ENCODE results near the gene IGSF22.
"Not testable (repeated sequence)": the region's sequence is repeated elsewhere in the genome, so short reads cannot be mapped to it uniquely, and the experiment has no call there.

IGSF22 gene

DNA sequence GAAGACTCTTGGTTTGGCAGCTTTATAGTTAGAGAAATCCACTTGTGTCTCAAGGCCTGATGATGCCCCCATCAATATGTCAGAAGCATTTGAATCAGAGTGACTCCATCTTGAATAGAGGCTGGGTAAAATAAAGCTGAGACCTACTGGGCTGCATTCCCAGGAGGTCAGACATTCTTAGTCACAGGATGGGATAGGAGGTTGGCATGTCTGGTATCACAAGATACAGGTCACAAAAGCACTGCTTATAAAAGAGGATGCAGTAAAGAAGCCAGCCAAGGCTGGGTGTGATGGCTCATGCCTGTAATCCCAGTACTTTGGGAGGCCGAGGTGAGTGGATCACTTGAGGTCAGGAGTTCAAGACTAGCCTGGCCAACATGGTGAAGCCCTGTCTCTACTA lies 44.0 kb downstream of the IGSF22 start:
- DNase-seq (ENCODE audit: low read depth); H3K27me3 ChIP-seq (replicated peaks; ENCODE audit: control insufficient read depth, insufficient read depth, low read length); H3K4me1 ChIP-seq (ENCODE audit: control insufficient read depth, insufficient read depth, low read length); H3K36me3 ChIP-seq (ENCODE audit: control insufficient read depth, insufficient read depth, low read length, severe bottlenecking); H3K9ac ChIP-seq (ENCODE audit: low read length); H3K4me3 ChIP-seq (ENCODE audit: low read length); H3K9me3 ChIP-seq (ENCODE audit: control insufficient read depth, low read length): not testable (repeated sequence)

DNA sequence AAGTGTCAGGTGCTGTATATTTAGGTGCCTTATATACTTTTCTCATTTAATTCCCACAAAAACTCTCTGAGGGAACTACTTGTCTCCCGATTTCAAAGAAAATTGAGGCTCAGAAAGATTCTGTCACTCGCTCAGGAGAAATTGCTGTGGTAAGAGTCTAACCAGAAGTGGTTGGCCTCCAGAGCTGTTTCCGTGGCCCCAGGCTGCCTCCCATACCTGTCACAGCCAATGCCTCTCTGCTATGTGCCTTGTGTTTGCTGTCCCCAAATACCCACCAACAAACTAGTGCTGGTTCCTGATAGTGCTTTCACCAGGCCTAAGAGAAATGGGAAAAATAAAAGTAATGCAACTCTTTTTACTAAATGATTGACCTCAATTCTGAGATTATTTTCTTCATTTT lies 48.4 kb downstream of the IGSF22 start:
- H3K4me3 ChIP-seq (ENCODE audit: low read length) = no peak overlapping the region
- no peak for DNase-seq (ENCODE audit: low read depth)
- H3K9me3 ChIP-seq (ENCODE audit: control insufficient read depth, low read length) = no peaks in the 10 kb centered on the region
- no peaks in the 10 kb centered on the region for H3K27me3 ChIP-seq (replicated peaks; ENCODE audit: control insufficient read depth, insufficient read depth, low read length)
- no peak overlapping the region for H3K9ac ChIP-seq (ENCODE audit: low read length)
- no peaks in the 10 kb centered on the region for H3K4me1 ChIP-seq (ENCODE audit: control insufficient read depth, insufficient read depth, low read length)
- H3K36me3 ChIP-seq (ENCODE audit: control insufficient read depth, insufficient read depth, low read length, severe bottlenecking) = no peaks in the 10 kb centered on the region

DNA sequence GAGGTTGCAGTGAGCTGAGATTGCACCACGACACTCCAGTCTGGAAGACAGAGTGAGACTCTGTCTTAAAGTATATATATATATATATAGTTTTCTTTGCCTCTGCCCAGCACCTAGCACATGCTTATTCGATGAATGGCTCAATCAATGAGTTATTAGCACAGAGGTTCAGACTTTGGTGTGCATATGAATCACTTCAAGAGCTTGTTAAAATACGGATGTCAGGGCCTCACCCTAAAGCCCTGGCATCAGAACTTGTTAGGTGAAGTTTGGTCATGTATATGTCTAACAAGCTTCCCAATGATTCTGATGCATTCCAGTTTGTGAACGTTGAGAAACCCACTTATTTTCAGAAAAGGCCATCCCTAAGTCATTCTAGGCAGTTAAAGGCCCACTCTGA lies 49.2 kb downstream of the IGSF22 start:
- no peak overlapping the region for H3K9ac ChIP-seq (ENCODE audit: low read length)
- no peaks in the 10 kb centered on the region for H3K27me3 ChIP-seq (replicated peaks; ENCODE audit: control insufficient read depth, insufficient read depth, low read length)
- DNase-seq (ENCODE audit: low read depth) = no peak
- H3K9me3 ChIP-seq (ENCODE audit: control insufficient read depth, low read length) = no peaks in the 10 kb centered on the region
- H3K36me3 ChIP-seq (ENCODE audit: control insufficient read depth, insufficient read depth, low read length, severe bottlenecking) = no peaks in the 10 kb centered on the region
- no peak overlapping the region for H3K4me3 ChIP-seq (ENCODE audit: low read length)
- no peaks in the 10 kb centered on the region for H3K4me1 ChIP-seq (ENCODE audit: control insufficient read depth, insufficient read depth, low read length)

DNA sequence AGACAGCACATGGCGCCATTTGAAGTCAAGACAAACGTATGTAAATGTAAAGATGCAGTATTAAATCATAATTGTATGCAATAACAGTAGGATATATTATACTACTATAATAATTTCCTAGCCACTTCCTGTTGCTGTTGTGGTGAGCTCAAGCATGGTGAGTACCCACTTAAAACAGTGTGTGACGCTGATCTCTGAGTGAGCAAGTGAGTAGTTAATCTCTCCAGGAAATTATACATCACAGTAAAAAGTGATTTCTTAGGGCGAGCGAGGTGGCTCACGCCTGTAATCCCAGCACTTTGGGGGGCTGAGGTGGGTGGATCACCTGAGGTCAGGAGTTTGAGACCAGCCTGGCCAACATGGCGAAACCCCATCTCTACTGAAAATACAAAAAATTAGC lies 53.8 kb downstream of the IGSF22 start:
- not testable (repeated sequence) for H3K9me3 ChIP-seq (ENCODE audit: control insufficient read depth, low read length); H3K27me3 ChIP-seq (replicated peaks; ENCODE audit: control insufficient read depth, insufficient read depth, low read length); H3K9ac ChIP-seq (ENCODE audit: low read length); H3K36me3 ChIP-seq (ENCODE audit: control insufficient read depth, insufficient read depth, low read length, severe bottlenecking); H3K4me1 ChIP-seq (ENCODE audit: control insufficient read depth, insufficient read depth, low read length); H3K4me3 ChIP-seq (ENCODE audit: low read length); DNase-seq (ENCODE audit: low read depth)

DNA sequence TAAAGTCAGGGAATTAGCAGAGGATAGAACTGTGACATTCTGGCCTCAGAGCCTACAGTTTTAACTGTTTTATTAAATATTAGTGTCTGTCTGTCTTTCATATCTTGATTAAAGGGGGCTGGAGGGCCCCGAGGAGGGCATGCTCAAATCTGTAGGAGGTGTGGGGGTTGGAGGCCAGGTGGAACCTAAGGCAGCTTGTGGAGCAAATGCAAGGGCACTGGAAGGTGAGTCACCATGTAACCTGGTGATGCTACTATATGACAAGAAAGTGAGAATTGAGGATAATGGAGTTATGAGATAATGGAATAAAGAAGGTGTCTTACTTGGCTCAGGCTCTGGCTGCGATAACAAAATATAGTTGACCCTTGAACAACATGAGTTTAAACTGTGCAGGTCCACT lies 54.7 kb downstream of the IGSF22 start:
- no peak for DNase-seq (ENCODE audit: low read depth)
- Histone ChIP-seq H3K27me3 (replicated peaks; ENCODE audit: control insufficient read depth, insufficient read depth, low read length) (no peaks in the 10 kb centered on the region), H3K4me3 (ENCODE audit: low read length) (no peak overlapping the region), H3K9me3 (ENCODE audit: control insufficient read depth, low read length) (no peaks in the 10 kb centered on the region), H3K36me3 (ENCODE audit: control insufficient read depth, insufficient read depth, low read length, severe bottlenecking) (no peaks in the 10 kb centered on the region), H3K9ac (ENCODE audit: low read length) (no peak overlapping the region), H3K4me1 (ENCODE audit: control insufficient read depth, insufficient read depth, low read length) (no peaks in the 10 kb centered on the region)

DNA sequence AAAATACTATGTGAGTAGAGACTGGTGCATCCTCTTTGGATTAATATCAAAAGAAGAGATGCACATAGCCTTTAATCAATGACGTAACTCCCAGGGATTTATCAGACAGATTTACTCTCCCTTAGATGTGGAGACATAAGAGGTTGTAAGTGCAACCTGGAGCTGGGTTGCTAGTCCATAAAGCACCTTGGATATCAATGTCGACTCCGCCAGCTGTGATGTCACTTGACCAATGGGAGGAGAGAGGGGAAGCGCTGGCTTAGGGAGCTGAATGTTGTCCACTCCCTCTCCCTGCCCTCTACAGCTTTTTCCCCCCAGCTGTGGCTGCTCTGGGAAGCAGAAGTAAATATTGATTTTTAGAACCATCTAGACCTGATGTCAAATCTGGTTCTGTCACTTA lies 56.3 kb downstream of the IGSF22 start:
- H3K4me1 ChIP-seq (ENCODE audit: control insufficient read depth, insufficient read depth, low read length) = no peaks in the 10 kb centered on the region
- H3K4me3 ChIP-seq (ENCODE audit: low read length) = no peak overlapping the region
- H3K9ac ChIP-seq (ENCODE audit: low read length) = no peak overlapping the region
- no peak for DNase-seq (ENCODE audit: low read depth)
- H3K9me3 ChIP-seq (ENCODE audit: control insufficient read depth, low read length) = no peaks in the 10 kb centered on the region
- no peaks in the 10 kb centered on the region for H3K27me3 ChIP-seq (replicated peaks; ENCODE audit: control insufficient read depth, insufficient read depth, low read length)
- no peaks in the 10 kb centered on the region for H3K36me3 ChIP-seq (ENCODE audit: control insufficient read depth, insufficient read depth, low read length, severe bottlenecking)

DNA sequence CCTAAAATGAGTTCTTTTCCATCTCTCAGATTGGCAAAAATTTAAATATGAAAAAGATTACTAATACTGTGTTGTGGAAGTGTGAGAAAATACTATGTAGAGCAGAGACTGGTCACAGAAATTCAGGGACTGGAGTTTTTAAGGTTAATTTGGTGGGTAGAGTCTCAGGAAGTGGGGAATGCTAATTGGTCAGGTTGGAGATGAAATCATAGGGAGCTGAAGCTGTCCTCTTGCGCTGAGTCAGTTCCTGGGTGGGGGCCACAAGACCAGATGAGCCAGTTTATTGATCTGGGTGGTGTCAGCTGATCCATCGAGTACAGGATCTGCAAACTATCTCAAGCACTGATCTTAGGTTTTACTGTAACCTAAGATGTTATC lies 56.8 kb downstream of the IGSF22 start:
- Histone ChIP-seq H3K4me1 (ENCODE audit: control insufficient read depth, insufficient read depth, low read length) (no peaks in the 10 kb centered on the region), H3K9me3 (ENCODE audit: control insufficient read depth, low read length) (no peaks in the 10 kb centered on the region), H3K9ac (ENCODE audit: low read length) (no peak overlapping the region), H3K36me3 (ENCODE audit: control insufficient read depth, insufficient read depth, low read length, severe bottlenecking) (no peaks in the 10 kb centered on the region), H3K4me3 (ENCODE audit: low read length) (no peak overlapping the region), H3K27me3 (replicated peaks; ENCODE audit: control insufficient read depth, insufficient read depth, low read length) (no peaks in the 10 kb centered on the region)
- DNase-seq (ENCODE audit: low read depth) = no peak

DNA sequence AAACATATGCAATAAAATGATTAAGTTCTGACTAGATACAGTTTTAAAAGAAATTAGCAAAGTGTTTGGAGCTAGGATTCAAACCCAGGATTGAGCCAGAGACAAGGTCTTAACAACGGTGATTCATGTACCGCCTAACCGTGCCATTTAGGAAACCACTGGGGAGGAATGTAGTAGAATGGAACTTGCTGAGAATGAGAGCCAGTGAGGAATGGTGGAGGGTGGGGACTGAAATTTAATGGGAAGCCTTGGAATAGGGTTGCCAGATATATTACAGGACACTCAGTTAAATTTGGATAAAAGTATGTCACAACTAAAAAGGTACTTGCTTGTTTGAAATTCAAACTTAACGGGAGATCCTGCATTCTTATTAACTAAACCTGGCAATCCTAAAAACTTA lies 57.9 kb downstream of the IGSF22 start:
- no peak for DNase-seq (ENCODE audit: low read depth)
- Histone ChIP-seq H3K4me1 (ENCODE audit: control insufficient read depth, insufficient read depth, low read length) (no peaks in the 10 kb centered on the region), H3K36me3 (ENCODE audit: control insufficient read depth, insufficient read depth, low read length, severe bottlenecking) (no peaks in the 10 kb centered on the region), H3K9ac (ENCODE audit: low read length) (no peak overlapping the region), H3K4me3 (ENCODE audit: low read length) (no peak overlapping the region), H3K27me3 (replicated peaks; ENCODE audit: control insufficient read depth, insufficient read depth, low read length) (no peaks in the 10 kb centered on the region), H3K9me3 (ENCODE audit: control insufficient read depth, low read length) (no peaks in the 10 kb centered on the region)

DNA sequence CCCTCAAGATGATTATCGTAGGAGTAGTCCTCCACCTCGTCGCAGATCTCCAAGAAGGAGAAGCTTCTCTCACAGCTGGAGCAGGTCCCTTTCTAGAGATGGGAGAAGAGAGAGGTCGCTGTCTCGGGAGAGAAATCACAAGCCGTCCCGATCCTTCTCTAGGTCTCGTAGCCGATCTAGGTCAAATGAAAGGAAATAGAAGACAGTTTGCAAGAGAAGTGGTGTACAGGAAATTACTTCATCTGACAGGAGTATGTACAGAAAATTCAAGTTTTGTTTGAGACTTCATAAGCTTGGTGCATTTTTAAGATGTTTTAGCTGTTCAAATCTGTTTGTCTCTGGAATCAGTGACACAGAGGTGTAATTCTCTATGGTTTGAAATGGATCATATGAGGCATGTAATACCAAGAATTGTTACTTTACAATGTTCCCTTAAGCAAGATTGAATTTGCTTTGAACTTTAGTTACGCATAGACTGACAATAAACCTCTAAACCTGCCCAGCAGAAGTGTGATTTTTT lies 60.6 kb downstream of the IGSF22 start:
- H3K9ac ChIP-seq (ENCODE audit: low read length); H3K4me3 ChIP-seq (ENCODE audit: low read length); H3K9me3 ChIP-seq (ENCODE audit: control insufficient read depth, low read length); DNase-seq (ENCODE audit: low read depth); H3K36me3 ChIP-seq (ENCODE audit: control insufficient read depth, insufficient read depth, low read length, severe bottlenecking); H3K4me1 ChIP-seq (ENCODE audit: control insufficient read depth, insufficient read depth, low read length); H3K27me3 ChIP-seq (replicated peaks; ENCODE audit: control insufficient read depth, insufficient read depth, low read length): not testable (repeated sequence)

DNA sequence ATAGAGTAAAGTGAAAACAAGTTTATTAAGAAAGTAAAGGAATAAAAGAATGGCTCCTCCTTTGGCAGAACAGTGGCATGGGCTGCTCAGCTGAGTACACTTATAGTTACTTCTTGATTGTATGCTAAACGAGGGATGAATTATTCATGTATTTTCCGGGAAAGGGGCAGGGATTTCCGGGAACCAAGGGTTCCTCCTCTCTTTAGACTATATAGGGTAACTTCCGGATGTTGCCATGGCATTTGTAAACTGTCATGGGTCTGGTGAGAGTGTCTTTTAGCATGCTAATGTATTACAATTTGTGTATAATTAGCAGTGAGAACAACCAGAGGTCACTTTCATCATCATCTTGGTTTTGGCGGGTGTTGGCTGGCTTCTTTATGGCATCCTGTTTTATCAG lies 68.3 kb downstream of the IGSF22 start:
- Histone ChIP-seq H3K4me1 (ENCODE audit: control insufficient read depth, insufficient read depth, low read length) (no peaks in the 10 kb centered on the region), H3K36me3 (ENCODE audit: control insufficient read depth, insufficient read depth, low read length, severe bottlenecking) (no peaks in the 10 kb centered on the region), H3K27me3 (replicated peaks; ENCODE audit: control insufficient read depth, insufficient read depth, low read length) (peaks cover 8% of the 10 kb centered on the region), H3K4me3 (ENCODE audit: low read length) (no peak overlapping the region), H3K9me3 (ENCODE audit: control insufficient read depth, low read length) (no peaks in the 10 kb centered on the region), H3K9ac (ENCODE audit: low read length) (no peak overlapping the region)
- DNase-seq (ENCODE audit: low read depth) = no peak
